ENCODE data around the gene MGME1. TPM values are rescaled to one million over a fixed set of nuclear protein-coding genes. Genes with fewer than 3 reads are reported as not detected.

Gene MGME1
- total RNA-seq, 1 donor from 2014 or later = 16.6 TPM

- no peak for DNase-seq
These were observed 24.2 kb downstream of the MGME1 start for GRCh38 chr20:17992847-17993513.

GRCh38 chr20:17993546-17993945, 24.7 kb downstream of the MGME1 start:
- no peak for DNase-seq

- peak; percentile 85 for DNase-seq
These were observed 27.4 kb downstream of the MGME1 start for GRCh38 chr20:17995967-17996819.

- DNase-seq = no peak
These were observed 29.6 kb downstream of the MGME1 start for GRCh38 chr20:17998446-17998845.

DNA sequence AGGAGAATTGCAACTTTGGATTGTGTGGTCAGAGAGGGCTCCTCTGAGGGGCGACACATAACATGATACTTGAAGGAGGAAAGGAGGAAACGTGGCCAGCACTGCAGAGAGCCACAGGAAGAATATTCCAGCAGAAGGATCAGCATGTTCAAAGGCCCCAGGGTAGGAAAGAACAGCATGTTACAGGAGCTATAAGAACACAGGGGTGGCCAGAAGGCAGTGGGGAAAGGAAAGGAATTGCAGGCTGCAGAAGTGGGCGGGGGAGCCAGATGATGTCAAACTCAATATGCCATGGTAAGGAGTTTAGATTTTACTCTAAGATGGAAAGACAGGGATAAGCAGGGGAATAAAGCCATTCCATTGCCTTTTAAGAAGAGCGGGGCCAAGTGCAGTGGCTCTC, 30.7 kb downstream of the MGME1 start:
- no peak for DNase-seq

DNA sequence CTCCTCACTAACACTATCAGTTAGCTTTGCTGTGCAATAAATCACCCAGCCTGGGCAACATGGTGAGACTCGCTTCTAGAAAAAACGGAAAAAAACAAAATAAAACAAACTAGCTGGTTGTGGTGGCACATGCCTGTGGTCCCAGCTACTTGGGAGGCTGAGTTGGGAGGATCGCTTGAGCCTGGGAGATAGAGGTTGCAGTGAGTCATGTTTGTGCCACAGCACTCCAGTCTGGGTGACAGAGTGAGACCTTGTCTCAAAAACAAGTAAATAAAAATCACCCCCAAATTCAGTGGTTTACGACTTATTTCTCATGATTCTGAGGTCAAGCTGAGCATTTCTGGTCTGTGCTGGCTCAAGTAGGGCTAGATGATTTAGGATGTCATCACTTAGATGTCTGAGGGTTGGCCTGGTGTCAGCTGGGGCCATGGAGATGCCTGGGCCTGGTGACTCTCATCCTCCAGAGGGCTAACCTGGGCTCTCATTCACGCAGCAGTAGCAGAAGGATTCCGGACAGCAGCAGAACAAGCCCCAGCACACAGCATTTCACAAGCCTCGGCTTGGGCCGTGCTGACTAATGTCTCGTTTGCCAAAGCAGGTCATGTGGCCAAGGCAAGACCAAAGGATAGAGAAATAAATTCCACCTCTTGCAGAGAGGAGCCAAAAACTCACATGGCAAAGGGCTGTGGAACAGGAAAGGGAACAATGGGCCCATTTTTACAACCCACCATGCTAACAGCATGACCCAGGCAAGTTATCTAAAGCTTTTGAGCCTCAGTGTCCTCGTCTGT, 32.5 kb downstream of the MGME1 start:
- no peak for DNase-seq

- no peak for DNase-seq
These were observed 35.1 kb downstream of the MGME1 start for GRCh38 chr20:18003897-18004296.

GRCh38 chr20:18004384-18005031, 35.7 kb downstream of the MGME1 start:
- DNase-seq = peak; percentile 75

DNA sequence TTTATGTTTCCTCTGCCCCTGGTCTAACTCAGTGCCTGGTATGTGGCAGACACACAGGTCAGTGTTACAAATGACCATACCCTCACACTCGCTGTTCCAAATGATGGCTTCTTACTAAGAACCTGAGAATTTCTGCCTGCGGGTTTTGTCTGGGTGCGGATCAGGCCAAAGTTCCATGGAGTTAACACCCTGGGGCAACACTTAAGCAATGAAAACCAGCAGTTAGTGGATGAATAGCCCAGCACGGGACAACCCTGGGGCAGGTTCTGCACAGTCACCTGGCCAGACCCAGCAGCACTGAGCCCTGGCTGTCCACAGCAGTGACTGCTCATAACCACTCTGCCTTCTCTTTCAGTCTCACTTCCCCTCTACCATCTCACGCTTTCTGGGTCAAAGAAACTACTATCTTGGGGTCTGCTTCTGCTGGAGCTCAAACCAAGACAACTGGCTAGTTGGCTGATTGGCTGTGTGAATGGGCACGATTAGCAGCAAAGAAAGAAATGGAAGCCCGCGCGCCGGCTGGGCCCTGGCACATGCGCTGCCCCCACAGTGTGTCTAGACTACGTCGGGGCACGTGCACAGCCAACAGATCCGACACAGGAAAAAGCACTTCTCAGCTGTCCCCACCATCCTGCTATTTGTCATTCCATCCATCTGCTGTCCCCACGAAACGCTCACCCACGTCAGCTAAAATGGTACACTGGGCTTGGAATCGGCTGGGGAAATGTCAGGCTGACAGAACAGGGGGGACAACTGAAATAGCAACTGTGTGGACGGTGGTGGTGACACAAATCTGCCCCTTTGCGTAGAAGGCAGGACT, 36.6 kb downstream of the MGME1 start:
- peak; percentile 39 for DNase-seq

GRCh38 chr20:18005990-18006364, 37.2 kb downstream of the MGME1 start:
- DNase-seq = no peak

GRCh38 chr20:18006684-18007083, 37.9 kb downstream of the MGME1 start:
- DNase-seq = no peak

GRCh38 chr20:18007534-18008292, 38.9 kb downstream of the MGME1 start:
- peak; percentile 37 for DNase-seq

- DNase-seq = peak; percentile 49
These were observed 40.3 kb downstream of the MGME1 start for GRCh38 chr20:18009116-18009515.

- DNase-seq = no peak
These were observed 42.7 kb downstream of the MGME1 start for GRCh38 chr20:18011482-18011881.

DNA sequence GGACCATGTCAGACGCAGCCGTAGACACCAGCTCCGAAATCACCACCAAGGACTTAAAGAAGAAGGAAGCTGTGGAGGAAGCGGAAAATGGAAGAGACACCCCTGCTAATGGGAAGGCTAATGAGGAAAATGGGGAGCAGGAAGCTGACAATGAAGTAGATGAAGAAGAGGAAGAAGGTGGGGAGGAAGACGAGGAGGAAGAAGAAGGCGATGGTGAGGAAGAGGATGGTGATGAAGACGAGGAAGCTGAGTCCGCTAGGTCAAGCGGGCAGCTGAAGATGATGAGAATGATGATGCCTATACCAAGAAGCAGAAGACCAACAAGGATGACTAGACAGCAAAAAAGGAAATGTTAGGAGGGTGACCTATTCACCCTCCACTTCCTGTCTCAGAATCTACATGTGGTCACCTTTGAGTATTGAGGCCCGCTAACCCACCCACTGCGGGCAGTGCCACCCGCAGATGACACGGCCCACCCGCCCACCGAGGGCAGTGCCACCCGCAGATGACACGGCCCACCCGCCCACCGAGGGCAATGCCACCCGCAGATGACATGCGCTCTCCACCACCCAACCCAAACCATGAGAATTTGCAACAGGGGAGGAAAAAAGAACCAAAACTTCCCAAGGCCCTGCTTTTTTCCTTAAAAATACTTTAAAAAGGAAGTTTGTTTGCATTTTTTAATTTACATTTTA, 43.3 kb downstream of the MGME1 start:
- DNase-seq = no peak

DNA sequence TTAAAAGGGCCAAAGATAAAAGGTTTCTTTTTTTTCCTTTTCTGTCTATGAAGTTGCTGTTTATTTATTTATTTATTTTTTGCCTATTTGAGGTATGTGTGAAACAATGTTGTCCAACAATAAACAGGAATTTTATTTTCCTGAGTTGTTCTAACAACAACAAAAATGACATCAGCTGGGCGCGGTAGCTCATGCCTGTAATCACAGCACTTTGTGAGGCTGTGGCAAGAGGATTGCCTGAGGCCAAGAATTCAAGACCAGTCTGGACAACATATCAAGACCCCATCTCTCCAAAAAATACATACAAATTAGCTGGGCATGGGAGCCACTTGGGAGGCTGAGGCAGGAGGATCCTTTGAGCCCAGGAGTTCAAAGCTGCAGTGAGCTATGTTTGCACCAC, 44.1 kb downstream of the MGME1 start:
- DNase-seq = no peak

DNA sequence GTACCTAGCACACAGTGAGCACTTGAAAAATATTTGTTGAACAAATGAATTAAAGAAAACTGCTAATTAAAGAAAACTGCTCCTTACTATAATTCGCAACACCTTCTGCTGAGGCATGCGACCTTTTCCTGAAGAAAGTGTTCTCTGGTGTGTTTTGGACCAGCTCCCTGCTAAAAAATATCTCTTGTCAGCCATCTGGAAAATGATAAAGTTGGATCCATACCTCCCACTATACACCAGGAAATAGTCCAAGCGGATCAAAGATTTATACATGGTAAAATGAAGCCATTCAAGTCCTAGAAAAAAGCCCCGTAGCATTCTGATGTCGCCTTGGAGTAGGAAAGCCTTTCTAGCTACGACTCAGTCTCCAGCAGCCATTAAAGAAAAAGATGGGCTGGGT, 45.6 kb downstream of the MGME1 start:
- no peak for DNase-seq

DNA sequence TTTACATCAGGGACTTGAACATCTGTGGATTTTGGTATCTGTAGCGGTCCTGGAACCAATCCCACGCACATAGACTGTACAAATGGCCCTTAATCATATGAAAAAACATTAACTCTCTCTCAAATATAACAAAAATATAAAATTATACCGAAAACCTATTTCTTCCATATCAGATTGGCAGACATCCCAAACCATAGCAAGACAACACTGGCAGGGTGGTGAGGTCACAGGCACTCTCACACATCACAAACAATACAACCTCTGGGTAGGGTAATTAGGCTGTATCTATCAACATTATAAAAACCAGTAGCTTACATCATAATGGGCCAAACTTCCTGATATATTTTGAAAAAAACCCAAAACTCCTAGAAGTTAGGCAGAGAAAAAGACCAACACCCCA, 48.0 kb downstream of the MGME1 start:
- no peak for DNase-seq

DNA sequence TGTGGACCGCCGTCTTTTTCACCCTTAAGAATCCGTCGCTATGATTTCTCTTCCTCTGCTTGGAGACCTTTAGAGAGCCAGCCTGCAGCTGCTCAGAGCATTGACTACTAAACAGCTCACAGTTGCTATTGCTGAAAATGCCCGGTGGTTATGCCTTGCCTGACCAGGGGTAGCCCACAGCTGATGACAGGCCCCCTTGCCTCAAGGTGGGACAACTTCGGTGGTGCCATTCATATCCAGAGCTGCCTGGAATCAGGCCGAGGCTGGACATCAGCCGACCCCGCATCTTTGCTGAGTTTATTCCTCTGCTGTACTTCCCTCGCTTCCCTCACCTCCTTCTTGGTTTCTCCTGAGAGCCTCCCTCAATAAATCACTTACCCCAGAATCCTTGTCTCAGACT, 49.3 kb downstream of the MGME1 start:
- no peak for DNase-seq

GRCh38 chr20:18019068-18019467, 50.2 kb downstream of the MGME1 start:
- DNase-seq = no peak

All from tongue (tissue), 2 donors.